ENCODE measurements around the gene SUN1.
A peak's percentile ranks its signal among the peaks of the same experiment; 100 is the strongest.

Gene SUN1

DNA sequence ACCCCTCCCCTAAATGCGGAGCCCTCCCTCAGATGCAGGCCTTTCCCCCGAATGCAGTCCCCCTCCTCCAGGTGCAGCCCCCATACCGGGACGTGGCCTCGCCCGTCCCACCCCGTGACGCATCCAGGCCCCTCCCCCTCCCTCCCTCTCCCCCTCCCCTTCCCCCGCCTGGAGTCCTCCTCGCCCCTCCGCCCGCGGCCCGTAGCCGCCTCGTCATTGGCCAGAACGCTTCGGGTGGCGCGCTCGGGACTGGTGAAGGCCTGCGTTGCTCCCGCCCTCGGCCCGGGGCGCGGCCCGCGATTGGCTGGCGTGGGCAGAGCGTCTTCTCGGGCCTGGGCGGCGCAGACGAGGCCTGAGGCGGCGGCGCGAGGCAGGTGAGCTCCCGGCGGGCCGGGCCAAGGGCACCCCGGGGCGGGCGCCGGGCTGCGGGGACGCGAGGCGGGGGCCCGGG, 16.0 kb upstream of the SUN1 start:
- TF ChIP-seq, protein P1, sequence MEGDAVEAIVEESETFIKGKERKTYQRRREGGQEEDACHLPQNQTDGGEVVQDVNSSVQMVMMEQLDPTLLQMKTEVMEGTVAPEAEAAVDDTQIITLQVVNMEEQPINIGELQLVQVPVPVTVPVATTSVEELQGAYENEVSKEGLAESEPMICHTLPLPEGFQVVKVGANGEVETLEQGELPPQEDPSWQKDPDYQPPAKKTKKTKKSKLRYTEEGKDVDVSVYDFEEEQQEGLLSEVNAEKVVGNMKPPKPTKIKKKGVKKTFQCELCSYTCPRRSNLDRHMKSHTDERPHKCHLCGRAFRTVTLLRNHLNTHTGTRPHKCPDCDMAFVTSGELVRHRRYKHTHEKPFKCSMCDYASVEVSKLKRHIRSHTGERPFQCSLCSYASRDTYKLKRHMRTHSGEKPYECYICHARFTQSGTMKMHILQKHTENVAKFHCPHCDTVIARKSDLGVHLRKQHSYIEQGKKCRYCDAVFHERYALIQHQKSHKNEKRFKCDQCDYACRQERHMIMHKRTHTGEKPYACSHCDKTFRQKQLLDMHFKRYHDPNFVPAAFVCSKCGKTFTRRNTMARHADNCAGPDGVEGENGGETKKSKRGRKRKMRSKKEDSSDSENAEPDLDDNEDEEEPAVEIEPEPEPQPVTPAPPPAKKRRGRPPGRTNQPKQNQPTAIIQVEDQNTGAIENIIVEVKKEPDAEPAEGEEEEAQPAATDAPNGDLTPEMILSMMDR (IDR thresholded peaks at IDR 0.05; ENCODE audit: low read depth, low read length), result no peak

DNA sequence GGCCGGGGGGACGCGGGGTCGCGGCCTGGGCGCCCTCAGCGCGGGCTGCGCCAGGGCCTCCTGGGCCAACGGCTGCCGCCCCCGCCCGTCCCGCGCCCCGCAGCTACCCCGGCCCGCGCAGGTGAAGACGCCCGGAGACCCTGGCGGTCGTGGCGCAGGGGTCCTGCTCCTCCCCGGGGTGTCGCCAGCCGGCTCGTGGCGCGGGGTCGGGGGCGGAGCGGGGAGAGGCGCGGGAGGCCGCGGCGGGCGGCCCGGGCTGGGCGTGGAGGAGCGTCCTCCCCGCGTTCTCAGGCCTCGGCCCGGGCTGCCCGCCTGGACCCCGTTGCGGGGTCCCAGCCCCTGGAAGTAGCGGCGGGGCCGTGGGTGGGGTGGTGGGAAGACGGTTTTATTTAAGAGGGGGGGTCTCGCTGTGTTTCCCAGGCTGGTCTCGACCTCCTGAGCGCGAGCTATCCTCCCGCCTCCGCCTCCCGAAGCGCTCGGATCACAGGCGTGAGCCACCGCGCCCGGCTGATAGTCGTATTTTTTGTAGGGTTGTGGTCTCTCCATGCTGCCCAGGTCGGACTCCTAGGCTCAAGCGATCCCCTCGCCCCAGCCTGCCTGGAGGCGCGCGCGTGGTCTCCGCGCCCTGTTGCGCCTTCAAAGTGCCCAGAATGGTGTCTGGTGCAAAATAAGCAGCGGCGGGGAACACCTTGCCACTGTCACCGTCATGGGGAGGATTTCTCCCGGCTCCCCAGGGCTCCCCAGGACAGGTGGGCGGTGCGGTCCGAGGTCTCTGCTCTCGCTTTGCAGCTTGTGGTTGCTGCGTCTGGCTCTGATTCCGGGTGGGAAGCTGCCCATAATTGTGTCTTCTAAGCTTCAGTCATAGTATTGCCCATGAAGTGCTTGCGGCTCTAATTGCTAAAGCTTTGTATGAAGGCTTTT, 15.3 kb upstream of the SUN1 start:
- TF ChIP-seq, protein P1 (IDR thresholded peaks at IDR 0.05; ENCODE audit: low read depth, low read length), result no peak
- no peak for DNase-seq (ENCODE audit: extremely low read depth, low read depth)

More for the DNA sequence above, 16.0 kb upstream of the SUN1 start:
- DNase-seq (ENCODE audit: extremely low read depth, low read depth), result peak; percentile 93

DNA sequence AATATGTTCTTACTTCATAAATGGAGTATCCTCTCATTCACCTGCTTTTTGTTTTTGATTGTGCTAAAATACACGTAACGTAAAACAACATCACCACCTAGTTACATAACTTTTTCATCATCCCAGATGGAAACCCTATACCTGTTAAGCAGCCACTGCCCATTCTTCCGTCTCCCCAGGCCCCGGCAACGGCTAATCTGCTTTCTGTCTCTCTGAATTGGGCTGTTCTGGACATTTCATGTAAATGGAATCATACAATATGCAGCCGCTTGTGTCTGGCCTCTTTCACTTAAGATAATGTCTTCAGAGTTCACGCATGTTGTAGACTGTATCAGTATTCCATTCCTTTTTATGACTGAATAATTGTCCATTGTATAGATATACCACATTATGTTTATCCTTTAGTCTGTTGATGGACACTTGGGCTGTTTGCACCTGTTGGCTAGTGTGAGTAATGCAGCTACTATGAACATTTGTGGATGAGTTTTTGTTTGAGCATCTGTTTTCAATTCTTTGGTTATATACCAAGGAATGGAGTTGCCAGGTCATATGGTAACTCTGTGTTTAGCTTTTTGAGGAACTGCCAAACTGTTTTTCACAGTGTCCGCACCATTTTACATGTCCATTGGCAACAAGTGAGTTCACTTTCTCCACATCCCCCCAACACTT, 14.1 kb upstream of the SUN1 start:
- TF ChIP-seq, protein P1 (IDR thresholded peaks at IDR 0.05; ENCODE audit: low read depth, low read length), result peak; percentile 25
- peak; percentile 54 for DNase-seq (ENCODE audit: extremely low read depth, low read depth)

DNA sequence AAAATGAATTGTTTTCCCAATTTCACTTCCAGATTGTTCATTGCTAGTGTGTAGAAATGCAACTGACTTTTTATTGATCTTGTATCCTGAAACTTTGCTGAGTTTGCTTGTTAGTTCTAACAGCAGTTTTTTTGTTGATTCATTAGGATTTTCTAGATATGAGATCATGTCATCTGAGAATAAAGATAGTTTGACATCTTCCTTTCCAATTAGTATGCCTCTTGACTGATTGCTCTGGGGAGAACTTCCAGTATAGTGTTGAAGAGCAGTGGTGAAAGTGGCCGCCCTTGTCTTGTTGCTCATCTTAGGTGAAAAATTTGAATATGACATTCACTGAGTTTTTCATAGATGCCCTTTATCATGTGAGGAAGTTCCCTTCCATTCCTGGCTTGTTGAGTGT, 11.9 kb upstream of the SUN1 start:
- TF ChIP-seq, protein P1 (IDR thresholded peaks at IDR 0.05; ENCODE audit: low read depth, low read length), result no peak
- DNase-seq (ENCODE audit: extremely low read depth, low read depth), result no peak

DNA sequence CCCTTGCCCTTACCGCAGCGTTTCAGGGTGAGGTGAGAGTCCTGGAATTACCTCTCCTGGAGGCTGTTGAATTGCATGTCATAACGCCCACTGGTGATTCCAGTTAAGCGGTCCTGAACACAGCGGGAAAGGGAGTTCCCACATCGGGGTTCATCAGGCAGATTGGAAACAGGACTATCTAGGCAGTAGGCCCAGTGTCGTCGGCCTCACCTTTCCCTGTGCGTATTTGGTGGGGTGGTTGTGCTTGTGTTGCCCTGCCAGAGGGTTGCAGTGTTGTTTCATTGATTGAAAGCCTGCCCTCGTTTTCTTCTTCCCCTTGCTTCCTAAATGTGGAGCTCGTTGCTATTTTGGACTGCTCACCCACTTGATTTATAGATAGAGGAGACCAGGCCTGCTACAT, 10.6 kb upstream of the SUN1 start:
- no peak for DNase-seq (ENCODE audit: extremely low read depth, low read depth)
- TF ChIP-seq, protein P1 (IDR thresholded peaks at IDR 0.05; ENCODE audit: low read depth, low read length), result no peak; the same call in 1 of the 2 replicates

DNA sequence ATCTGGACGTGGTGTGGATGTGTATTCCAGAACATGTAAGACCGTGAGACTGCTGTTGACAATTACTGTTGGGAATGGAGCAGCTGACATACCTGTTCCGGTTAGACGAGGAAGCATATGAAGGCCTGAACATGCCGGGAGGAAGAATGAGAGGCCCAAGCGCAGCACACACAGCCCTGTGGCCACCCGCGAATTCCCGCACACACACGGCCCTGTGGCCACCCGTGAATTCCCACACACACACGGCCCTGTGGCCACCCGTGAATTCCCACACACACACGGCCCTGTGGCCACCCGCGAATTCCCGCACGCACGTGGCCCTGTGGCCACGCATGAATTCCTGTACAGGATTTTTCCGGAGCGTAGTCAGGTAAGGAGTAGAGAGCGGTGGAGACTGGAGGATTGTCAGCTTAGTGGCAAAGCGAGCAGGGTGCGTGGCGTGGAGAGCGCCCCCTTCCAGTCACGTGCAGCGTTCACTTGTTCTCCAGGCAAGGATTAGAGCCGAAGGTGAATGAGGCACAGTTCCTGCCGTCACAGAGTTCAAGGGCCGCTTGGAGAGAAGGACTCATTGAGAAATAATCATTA, 9.5 kb upstream of the SUN1 start:
- TF ChIP-seq, protein P1 (IDR thresholded peaks at IDR 0.05; ENCODE audit: low read depth, low read length), result no peak; the same call in 1 of the 2 replicates
- DNase-seq (ENCODE audit: extremely low read depth, low read depth), result no peak

Measured in AG09319 (cell line).